Chondrocyte (in vitro differentiated cells): Measurements from ENCODE around the gene HMGCS2. TPM values are rescaled to one million over a fixed set of nuclear protein-coding genes. Genes with fewer than 3 reads are reported as not detected.

Source experiments
- DNase-seq: peaks from one replicate; pipeline ENCODE4 v3.0.0; 2021; ENCODE audit warnings: mixed read lengths, low spot score
- H3K27ac Mint-ChIP-seq: one replicate; pipeline ENCODE4 v1.8.0; 2021; ENCODE audit warnings: mild to moderate bottlenecking, moderate library complexity, mixed read lengths; ENCODE audit not compliant: unreplicated experiment
- H3K27me3 Mint-ChIP-seq: 2 replicates; pipeline ENCODE4 v1.8.0; 2021; ENCODE audit warnings: low read depth, mixed read lengths
- H3K36me3 Mint-ChIP-seq: 2 replicates; pipeline ENCODE4 v1.8.0; 2021; ENCODE audit warnings: low read depth, mixed read lengths
- H3K4me1 Mint-ChIP-seq: 2 replicates; pipeline ENCODE4 v1.8.0; 2021; ENCODE audit warnings: low read depth, mild to moderate bottlenecking, mixed read lengths
- H3K4me3 Mint-ChIP-seq: one replicate; pipeline ENCODE4 v1.8.0; 2021; ENCODE audit warnings: mild to moderate bottlenecking, moderate library complexity, mixed read lengths; ENCODE audit not compliant: unreplicated experiment
- H3K9me3 Mint-ChIP-seq: 2 replicates; pipeline ENCODE4 v1.8.0; 2021; ENCODE audit warnings: low read depth, mixed read lengths
- total RNA-seq: library from RNA; stranded (reverse); gene quantifications from 3 replicates; pipeline ENCODE4 v1.2.1, GENCODE V29; 2021
- TF ChIP-seq, protein P1 (sequence below): fragments of 200-600 bp; sonication (generic); IDR thresholded peaks from 2 replicates; pipeline ENCODE4 v1.5.0; 2021; ENCODE audit warnings: antibody characterized with exemption, mild to moderate bottlenecking, moderate library complexity

Gene HMGCS2
- total RNA-seq, 1 donor from 2014 or later: not detected

DNA sequence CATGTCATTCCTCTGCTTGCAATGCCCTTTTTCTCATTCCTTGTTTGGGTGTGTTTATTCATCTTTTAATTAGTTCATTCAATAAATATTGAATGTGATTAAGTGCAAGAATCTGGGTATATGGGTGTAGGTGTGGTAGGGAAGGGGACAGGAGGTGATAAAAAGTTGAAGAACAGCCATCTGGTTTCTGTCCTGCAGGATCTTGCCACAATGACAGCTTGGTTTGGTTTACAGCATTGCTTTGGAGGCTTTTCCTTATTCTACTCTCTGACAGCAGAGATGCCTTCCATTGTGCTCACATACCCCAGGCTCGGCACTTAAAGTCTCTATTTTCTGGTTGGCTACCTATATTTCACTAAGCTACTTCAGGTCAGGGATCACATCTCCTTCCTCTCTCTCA lies 45.6 kb upstream of the HMGCS2 start:
- no peaks in the 10 kb centered on the region for H3K4me1 Mint-ChIP-seq
- no peaks in the 10 kb centered on the region for H3K36me3 Mint-ChIP-seq
- peaks cover 3% of the 10 kb centered on the region for H3K9me3 Mint-ChIP-seq
- H3K4me3 Mint-ChIP-seq: no peak overlapping the region
- no peak for DNase-seq
- TF ChIP-seq, protein P1, sequence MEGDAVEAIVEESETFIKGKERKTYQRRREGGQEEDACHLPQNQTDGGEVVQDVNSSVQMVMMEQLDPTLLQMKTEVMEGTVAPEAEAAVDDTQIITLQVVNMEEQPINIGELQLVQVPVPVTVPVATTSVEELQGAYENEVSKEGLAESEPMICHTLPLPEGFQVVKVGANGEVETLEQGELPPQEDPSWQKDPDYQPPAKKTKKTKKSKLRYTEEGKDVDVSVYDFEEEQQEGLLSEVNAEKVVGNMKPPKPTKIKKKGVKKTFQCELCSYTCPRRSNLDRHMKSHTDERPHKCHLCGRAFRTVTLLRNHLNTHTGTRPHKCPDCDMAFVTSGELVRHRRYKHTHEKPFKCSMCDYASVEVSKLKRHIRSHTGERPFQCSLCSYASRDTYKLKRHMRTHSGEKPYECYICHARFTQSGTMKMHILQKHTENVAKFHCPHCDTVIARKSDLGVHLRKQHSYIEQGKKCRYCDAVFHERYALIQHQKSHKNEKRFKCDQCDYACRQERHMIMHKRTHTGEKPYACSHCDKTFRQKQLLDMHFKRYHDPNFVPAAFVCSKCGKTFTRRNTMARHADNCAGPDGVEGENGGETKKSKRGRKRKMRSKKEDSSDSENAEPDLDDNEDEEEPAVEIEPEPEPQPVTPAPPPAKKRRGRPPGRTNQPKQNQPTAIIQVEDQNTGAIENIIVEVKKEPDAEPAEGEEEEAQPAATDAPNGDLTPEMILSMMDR: no peak
- H3K27me3 Mint-ChIP-seq: peaks cover 10% of the 10 kb centered on the region
- H3K27ac Mint-ChIP-seq: no peak overlapping the region

DNA sequence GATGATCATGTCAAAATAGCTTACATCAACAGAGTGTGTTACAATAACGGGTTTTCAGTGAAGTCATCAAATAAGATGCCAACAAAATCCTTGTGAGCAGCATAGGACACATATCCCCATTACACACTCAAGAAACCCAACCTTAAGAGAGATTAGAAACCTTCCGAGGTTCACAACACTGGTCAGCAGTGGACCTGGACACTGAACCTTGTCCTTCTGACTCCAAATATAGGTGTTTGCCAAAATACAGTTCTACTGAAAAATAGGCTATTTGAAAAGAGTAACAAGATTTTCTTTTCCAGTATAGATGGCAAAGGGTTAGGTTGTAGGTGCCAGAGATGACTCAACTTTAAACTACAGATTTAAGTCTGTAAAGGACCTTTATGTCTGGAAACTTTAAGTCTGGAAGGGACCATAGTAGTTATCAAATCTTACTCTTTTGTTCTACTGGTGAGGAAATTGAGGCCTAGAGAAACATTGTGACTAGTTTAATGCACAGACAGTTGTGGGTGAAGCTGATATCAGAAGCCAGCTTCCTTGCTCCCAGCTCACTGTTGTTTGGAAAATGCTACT lies 43.4 kb upstream of the HMGCS2 start:
- no peaks in the 10 kb centered on the region for H3K36me3 Mint-ChIP-seq
- TF ChIP-seq, protein P1: no peak

DNA sequence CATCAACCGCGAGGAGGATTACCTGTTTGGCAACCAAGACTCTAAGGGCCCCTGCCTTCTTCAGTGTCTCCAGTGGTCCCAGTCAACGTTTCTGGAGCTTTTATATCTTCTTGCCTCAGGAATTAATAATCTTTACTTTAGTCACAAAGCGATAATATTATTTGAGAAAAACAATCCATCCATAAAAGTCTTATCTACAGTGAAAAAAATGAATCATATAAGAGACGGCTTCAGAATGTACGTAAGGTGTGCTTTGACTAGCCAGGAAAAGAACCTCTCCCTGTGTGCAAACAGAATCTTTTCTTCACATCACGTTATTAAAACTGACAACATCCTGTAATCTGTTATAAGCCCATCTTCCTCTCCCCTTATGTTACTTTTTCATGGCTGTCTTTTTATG lies 42.7 kb upstream of the HMGCS2 start, which contains the start of gene REG4:
TSS of gene REG4 (minus strand) at position 74 of the 400 bp plus-strand sequence. CDS start 2,691 bp downstream, outside the sequence.
- H3K27ac Mint-ChIP-seq: no peak within 1 kb of the TSS
- TF ChIP-seq, protein P1: no peak
- H3K9me3 Mint-ChIP-seq: peaks cover 3% of the 10 kb centered on the region
- H3K4me1 Mint-ChIP-seq: no peaks in the 10 kb centered on the region
- H3K27me3 Mint-ChIP-seq: peaks cover 26% of the 10 kb centered on the region
- DNase-seq: no peak
- no peaks in the 10 kb centered on the region for H3K36me3 Mint-ChIP-seq
- H3K4me3 Mint-ChIP-seq: no peak within 1 kb of the TSS

More for the DNA sequence above, 43.4 kb upstream of the HMGCS2 start:
- H3K9me3 Mint-ChIP-seq: peaks cover 3% of the 10 kb centered on the region
- no peak overlapping the region for H3K27ac Mint-ChIP-seq
- peaks cover 20% of the 10 kb centered on the region for H3K27me3 Mint-ChIP-seq
- H3K4me1 Mint-ChIP-seq: no peaks in the 10 kb centered on the region
- no peak for DNase-seq
- no peak overlapping the region for H3K4me3 Mint-ChIP-seq

DNA sequence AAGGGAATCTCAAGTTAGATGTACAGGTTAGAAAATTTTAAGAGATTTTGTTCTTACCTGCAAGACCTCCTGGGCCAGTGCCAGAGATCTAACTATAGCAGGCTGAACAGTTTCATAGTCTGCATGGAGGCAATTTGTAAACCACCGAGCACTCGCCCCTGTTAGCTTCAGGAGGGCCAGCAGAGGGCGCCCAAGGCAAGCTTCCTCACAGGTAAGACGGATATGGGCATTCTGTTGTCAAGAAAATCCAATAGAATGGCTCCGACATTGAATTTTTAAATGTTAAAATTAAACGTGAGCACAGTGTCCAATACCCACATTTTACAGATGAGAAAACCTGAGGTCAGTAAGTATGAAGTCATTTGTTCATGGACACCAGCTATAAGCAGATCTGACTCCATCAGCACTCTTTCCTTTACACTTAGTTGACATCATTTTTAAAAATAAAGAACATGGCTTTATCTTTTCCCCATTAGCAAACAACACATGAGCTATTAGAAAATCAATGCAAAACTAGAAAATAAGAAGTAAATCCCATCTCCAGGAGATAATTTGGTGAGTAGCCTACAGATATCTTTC lies 40.4 kb upstream of the HMGCS2 start:
- Mint-ChIP-seq H3K9me3 (peaks cover 3% of the 10 kb centered on the region), H3K4me1 (no peaks in the 10 kb centered on the region), H3K36me3 (no peaks in the 10 kb centered on the region), H3K27ac (no peak overlapping the region), H3K27me3 (peaks cover 39% of the 10 kb centered on the region), H3K4me3 (no peak overlapping the region)
- DNase-seq: no peak
- TF ChIP-seq, protein P1: peak; percentile 96

DNA sequence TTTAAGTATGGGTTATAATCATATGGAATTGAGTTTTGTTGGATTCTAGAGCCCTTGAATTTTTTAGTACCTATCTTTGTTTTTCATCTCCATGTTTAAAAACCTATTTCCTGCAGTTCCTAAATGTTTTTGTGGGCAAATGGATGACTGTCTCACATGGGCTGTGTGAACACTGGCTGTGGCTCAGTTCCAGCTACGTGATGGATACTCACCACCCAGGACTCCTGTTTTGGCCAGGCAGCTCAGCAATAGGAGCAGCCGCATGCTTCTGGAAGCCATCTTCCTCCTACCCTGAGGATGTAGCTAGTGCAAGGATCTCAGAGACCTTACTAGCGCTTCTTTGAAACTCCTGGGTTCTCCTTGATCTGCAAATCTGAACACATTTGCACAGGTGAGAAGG lies 39.8 kb upstream of the HMGCS2 start:
- DNase-seq: no peak
- TF ChIP-seq, protein P1: no peak
- H3K4me1 Mint-ChIP-seq: no peaks in the 10 kb centered on the region
- H3K27ac Mint-ChIP-seq: no peak overlapping the region
- H3K9me3 Mint-ChIP-seq: peaks cover 3% of the 10 kb centered on the region
- H3K36me3 Mint-ChIP-seq: no peaks in the 10 kb centered on the region
- peaks cover 39% of the 10 kb centered on the region for H3K27me3 Mint-ChIP-seq
- H3K4me3 Mint-ChIP-seq: no peak overlapping the region
